SHP77 (cell line): ENCODE data around the gene STARD9.
"Not testable (repeated sequence)": the region's sequence is repeated elsewhere in the genome, so short reads cannot be mapped to it uniquely, and the experiment has no call there.

Experiments used
- DNase-seq, 2 experiments: peaks; one replicate each; lab custom pipeline; 2025; lab: John Stamatoyannopoulos, UW

STARD9 gene

DNA sequence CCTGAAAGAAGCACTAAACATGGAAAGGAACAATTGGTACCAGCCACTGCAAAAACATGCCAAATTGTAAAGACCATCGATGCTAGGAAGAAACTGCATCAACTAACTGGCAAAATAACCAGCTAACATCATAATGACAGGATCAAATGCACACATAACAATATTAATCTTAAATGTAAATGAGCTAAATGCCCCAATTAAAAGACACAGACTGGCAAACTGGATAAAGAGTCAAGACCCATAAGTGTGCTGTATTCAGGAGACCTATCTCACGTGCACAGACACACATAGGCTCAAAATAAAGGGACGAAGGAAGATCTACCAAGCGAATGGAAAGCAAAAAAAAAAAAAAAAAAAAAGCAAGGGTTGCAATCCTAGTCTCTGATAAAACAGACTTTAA lies 190.7 kb downstream of the STARD9 start:
- DNase-seq: not testable (repeated sequence)
